PC-9 (cell line): ENCODE data around the gene GCSAML.

Experiments used
- EZH2 ChIP-seq: fragments of 200-600 bp; sonication (generic); IDR thresholded peaks from 2 replicates; pipeline ENCODE4 v1.8.0; 2017; ENCODE audit warnings: antibody characterized with exemption, low read depth
- TF ChIP-seq, protein P1 (sequence below): fragments of 200-600 bp; sonication (generic); conservative IDR thresholded peaks from 2 replicates; pipeline ENCODE4 v1.6.1; 2017; ENCODE audit warnings: mixed run types, antibody characterized with exemption, mild to moderate bottlenecking, moderate library complexity

- TF ChIP-seq, protein P1, sequence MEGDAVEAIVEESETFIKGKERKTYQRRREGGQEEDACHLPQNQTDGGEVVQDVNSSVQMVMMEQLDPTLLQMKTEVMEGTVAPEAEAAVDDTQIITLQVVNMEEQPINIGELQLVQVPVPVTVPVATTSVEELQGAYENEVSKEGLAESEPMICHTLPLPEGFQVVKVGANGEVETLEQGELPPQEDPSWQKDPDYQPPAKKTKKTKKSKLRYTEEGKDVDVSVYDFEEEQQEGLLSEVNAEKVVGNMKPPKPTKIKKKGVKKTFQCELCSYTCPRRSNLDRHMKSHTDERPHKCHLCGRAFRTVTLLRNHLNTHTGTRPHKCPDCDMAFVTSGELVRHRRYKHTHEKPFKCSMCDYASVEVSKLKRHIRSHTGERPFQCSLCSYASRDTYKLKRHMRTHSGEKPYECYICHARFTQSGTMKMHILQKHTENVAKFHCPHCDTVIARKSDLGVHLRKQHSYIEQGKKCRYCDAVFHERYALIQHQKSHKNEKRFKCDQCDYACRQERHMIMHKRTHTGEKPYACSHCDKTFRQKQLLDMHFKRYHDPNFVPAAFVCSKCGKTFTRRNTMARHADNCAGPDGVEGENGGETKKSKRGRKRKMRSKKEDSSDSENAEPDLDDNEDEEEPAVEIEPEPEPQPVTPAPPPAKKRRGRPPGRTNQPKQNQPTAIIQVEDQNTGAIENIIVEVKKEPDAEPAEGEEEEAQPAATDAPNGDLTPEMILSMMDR = no peak
- no peak for TF ChIP-seq EZH2
These were observed 39.1 kb downstream of the GCSAML start, which contains the start of gene OR2G2 for GRCh38 chr1:247588060-247588459.
